ENCODE data around the gene ZNRD2. TPM values are rescaled to one million over a fixed set of nuclear protein-coding genes. Genes with fewer than 3 reads are reported as not detected.

Gene ZNRD2
- total RNA-seq = 116 and 117 TPM in 2 replicates

GRCh38 chr11:65569973-65570918, at the start of gene ZNRD2:
Gene ZNRD2, plus strand, starts transcription at chr11:65570477. Its CDS starts 15 bp downstream, at chr11:65570492.

GRCh38 chr11:65524741-65525545, 45.3 kb upstream of the ZNRD2 start, which contains the start of gene SCYL1:
Gene SCYL1, plus strand, starts transcription at chr11:65525083. Its CDS starts 71 bp downstream, at chr11:65525154.

GRCh38 chr11:65558002-65558929, 12.0 kb upstream of the ZNRD2 start, which contains the start of gene LTBP3:
Gene LTBP3, minus strand, starts transcription at chr11:65558359. Its CDS starts 400 bp downstream, at chr11:65557959.

GRCh38 chr11:65572356-65573051, 2.2 kb downstream of the ZNRD2 start, which contains the start of gene FAM89B:
Gene FAM89B, plus strand, starts transcription at chr11:65572538. Its CDS starts 132 bp downstream, at chr11:65572670.

GRCh38 chr11:65575568-65576231, 5.4 kb downstream of the ZNRD2 start, which contains the start of gene EHBP1L1:
Gene EHBP1L1, plus strand, starts transcription at chr11:65576053. Its CDS starts 250 bp downstream, at chr11:65576303.

GRCh38 chr11:65595543-65596281, 25.4 kb downstream of the ZNRD2 start, which contains the start of gene KCNK7:
Gene KCNK7, minus strand, starts transcription at chr11:65595800. Its CDS starts 28 bp downstream, at chr11:65595772.

GRCh38 chr11:65615229-65615949, 45.1 kb downstream of the ZNRD2 start, which contains the start of gene PCNX3:
Gene PCNX3, plus strand, starts transcription at chr11:65615776. Its CDS starts 536 bp downstream, at chr11:65616312.

Other genes with a start within 250 kb of the ZNRD2 start
- 38.5 and 40.7 TPM in 2 replicates for gene DPF2, start 236.6 kb upstream of the ZNRD2 start, total RNA-seq
- 0.30 TPM in 1 of 2 replicates, not detected in the other for gene TIGD3, start 215.7 kb upstream of the ZNRD2 start, total RNA-seq
- 0.67 and 0.74 TPM in 2 replicates for gene SLC25A45, start 187.8 kb upstream of the ZNRD2 start, total RNA-seq
- gene FRMD8, start 183.8 kb upstream of the ZNRD2 start, total RNA-seq = 19.8 and 28.2 TPM in 2 replicates
- gene NEAT1, start 147.7 kb upstream of the ZNRD2 start, total RNA-seq = 4.9 TPM in 2 replicates
- gene MALAT1, start 71.4 kb upstream of the ZNRD2 start, total RNA-seq = 477 and 585 TPM in 2 replicates
- gene SCYL1, start 45.4 kb upstream of the ZNRD2 start, total RNA-seq = 110 and 117 TPM in 2 replicates
- gene LTBP3, start 12.1 kb upstream of the ZNRD2 start, total RNA-seq = 22.3 and 26.9 TPM in 2 replicates
- 59.0 and 62.4 TPM in 2 replicates for gene FAM89B, start 2.1 kb downstream of the ZNRD2 start, total RNA-seq
- gene EHBP1L1, start 5.6 kb downstream of the ZNRD2 start, total RNA-seq = 30.6 and 38.5 TPM in 2 replicates
- 0.15 TPM in 1 of 2 replicates, not detected in the other for gene KCNK7, start 25.3 kb downstream of the ZNRD2 start, total RNA-seq
- 34.6 TPM in 2 replicates for gene MAP3K11, start 43.7 kb downstream of the ZNRD2 start, total RNA-seq
- gene PCNX3, start 45.3 kb downstream of the ZNRD2 start, total RNA-seq = 34.0 and 39.2 TPM in 2 replicates
- gene SIPA1, start 67.6 kb downstream of the ZNRD2 start, total RNA-seq = 40.2 and 40.4 TPM in 2 replicates
- 43.6 and 44.4 TPM in 2 replicates for gene RELA, start 92.4 kb downstream of the ZNRD2 start, total RNA-seq
- gene KAT5, start 141.8 kb downstream of the ZNRD2 start, total RNA-seq = 41.0 and 43.7 TPM in 2 replicates
- 66.0 and 76.0 TPM in 2 replicates for gene RNASEH2C, start 150.3 kb downstream of the ZNRD2 start, total RNA-seq
- gene AP5B1, start 210.5 kb downstream of the ZNRD2 start, total RNA-seq = 4.9 and 5.5 TPM in 2 replicates
- not detected in 2 replicates for gene OVOL1, start 216.6 kb downstream of the ZNRD2 start, total RNA-seq

Data from bronchus fibroblast of lung (primary cell).